HepG2 (cell line): Measurements from ENCODE around the gene KDM7A. TPM values are rescaled to one million over a fixed set of nuclear protein-coding genes. Genes with fewer than 3 reads are reported as not detected.

Experiments
- CEBPB ChIP-seq: IDR thresholded peaks from 2 replicates; pipeline ENCODE4 v1.6.1; 2011; ENCODE audit warnings: low read depth, low read length, improper control_type of control experiment, borderline replicate concordance
- FOXK1 ChIP-seq: sonication (generic); formaldehyde crosslinking; IDR thresholded peaks from 2 replicates; pipeline ENCODE4 v1.4.0; 2020; ENCODE audit warnings: low read depth, missing genetic modification reagents, borderline replicate concordance
- GFI1 ChIP-seq: sonication (generic); formaldehyde crosslinking; IDR thresholded peaks from 2 replicates; pipeline ENCODE4 v1.5.0; 2020; ENCODE audit warnings: missing genetic modification reagents, mild to moderate bottlenecking, borderline replicate concordance
- MAFF ChIP-seq: IDR thresholded peaks from 2 replicates; pipeline ENCODE4 v1.6.1; 2011; ENCODE audit warnings: low read depth, low read length, improper control_type of control experiment
- MEF2D ChIP-seq: sonication (generic); formaldehyde crosslinking; IDR thresholded peaks from 2 replicates; pipeline ENCODE4 v1.5.1; 2020; ENCODE audit warnings: mild to moderate bottlenecking, missing genetic modification reagents
- MEIS2 ChIP-seq: sonication (generic); formaldehyde crosslinking; IDR thresholded peaks from 2 replicates; pipeline ENCODE4 v1.9.0; 2021; ENCODE audit warnings: mild to moderate bottlenecking, missing genetic modification reagents
- MXI1 ChIP-seq: IDR thresholded peaks from 3 replicates; pipeline ENCODE4 v1.6.1; 2012; ENCODE audit warnings: low read depth, low read length, inconsistent platforms, borderline replicate concordance
- PAX8 ChIP-seq: sonication (generic); formaldehyde crosslinking; IDR thresholded peaks from 2 replicates; pipeline ENCODE4 v1.8.0; 2022; ENCODE audit warnings: mild to moderate bottlenecking, missing genetic modification reagents, borderline replicate concordance
- POLR2AphosphoS2 ChIP-seq: IDR thresholded peaks from 2 replicates; pipeline ENCODE4 v1.6.1; 2011; ENCODE audit warnings: low read depth, low read length, improper control_type of control experiment
- SNAPC2 ChIP-seq: sonication (generic); formaldehyde crosslinking; IDR thresholded peaks from 2 replicates; pipeline ENCODE4 v1.8.1; 2022; ENCODE audit warnings: mild to moderate bottlenecking, missing genetic modification reagents
- TBP ChIP-seq: sonication (generic); formaldehyde crosslinking; IDR thresholded peaks from 2 replicates; pipeline ENCODE4 v1.5.0; 2020; ENCODE audit warnings: missing genetic modification reagents
- UBTF ChIP-seq: sonication (generic); formaldehyde crosslinking; IDR thresholded peaks from 2 replicates; pipeline ENCODE4 v1.4.0; 2020; ENCODE audit warnings: mild to moderate bottlenecking, missing genetic modification reagents
- ZBTB21 ChIP-seq: sonication (generic); formaldehyde crosslinking; IDR thresholded peaks from 2 replicates; pipeline ENCODE4 v1.4.0; 2020; ENCODE audit warnings: missing genetic modification reagents
- ZMYM3 ChIP-seq: sonication (generic); formaldehyde crosslinking; IDR thresholded peaks from 2 replicates; pipeline ENCODE4 v1.5.1; 2020; ENCODE audit warnings: mild to moderate bottlenecking, missing genetic modification reagents
- ZNF143 ChIP-seq: sonication (generic); formaldehyde crosslinking; IDR thresholded peaks from 2 replicates; pipeline ENCODE4 v1.4.0; 2020; ENCODE audit warnings: missing genetic modification reagents
- ZNF282 ChIP-seq: fragments of 450-650 bp; IDR thresholded peaks from 2 replicates; pipeline ENCODE4 v1.6.1; 2018; ENCODE audit not compliant: partially characterized antibody
- ZNF296 ChIP-seq: sonication (generic); formaldehyde crosslinking; conservative IDR thresholded peaks from 2 replicates; pipeline ENCODE4 v1.5.0; 2020; ENCODE audit warnings: mild to moderate bottlenecking, missing genetic modification reagents
- ZNF576 ChIP-seq: sonication (generic); formaldehyde crosslinking; IDR thresholded peaks from 2 replicates; pipeline ENCODE4 v1.4.0; 2020; ENCODE audit warnings: mild to moderate bottlenecking, missing genetic modification reagents
- ZNF713 ChIP-seq: sonication (generic); formaldehyde crosslinking; IDR thresholded peaks from 2 replicates; pipeline ENCODE4 v1.4.0; 2020; ENCODE audit warnings: mild to moderate bottlenecking, missing genetic modification reagents
- ZSCAN20 ChIP-seq: sonication (generic); formaldehyde crosslinking; IDR thresholded peaks from 2 replicates; pipeline ENCODE4 v1.4.0; 2020; ENCODE audit warnings: missing genetic modification reagents, mild to moderate bottlenecking, borderline replicate concordance
- polyA plus RNA-seq, 8 experiments: library from polyadenylated mRNA; depleted of rRNA in 3 of 8; stranded (reverse) in 7 of 8; unstranded in 1 of 8; fragments of >200 nt; fragmentation: Illumina TruSeq in 4 of 8; extraction: Trizol in 4 of 8; gene quantifications; 2 replicates each; pipeline versions ENCODE4 v1.2.1 to v1.2.3, GENCODE V29; 2011 to 2016; ENCODE audit warnings: low read depth in 4 of 8, missing spikeins in 1 of 8, mixed read lengths in 1 of 8; ENCODE audit not compliant: insufficient read depth in 1 of 8
- total RNA-seq, 5 experiments: library from RNA; depleted of rRNA; stranded (reverse); fragments of >200 nt; fragmentation: Illumina TruSeq; extraction: Trizol; gene quantifications; 2 replicates each; pipeline ENCODE4 v1.2.3, GENCODE V29; 2016; ENCODE audit warnings: low read depth in 1 of 5
- TF ChIP-seq, protein P1 (sequence below): sonication (generic); formaldehyde crosslinking; IDR thresholded peaks from 2 replicates; pipeline ENCODE4 v1.5.0; 2020; ENCODE audit warnings: mild to moderate bottlenecking, missing genetic modification reagents
- TF ChIP-seq, protein P2 (sequence below): sonication (generic); formaldehyde crosslinking; IDR thresholded peaks from 2 replicates; pipeline ENCODE4 v1.4.0; 2020; ENCODE audit warnings: missing genetic modification reagents

Gene KDM7A
- total and polyA plus RNA-seq, 2 of the 13 experiments (the other 11 are each of a cell fraction or from before 2014, with no cell fraction given) = 10.8 to 16.8 TPM

DNA sequence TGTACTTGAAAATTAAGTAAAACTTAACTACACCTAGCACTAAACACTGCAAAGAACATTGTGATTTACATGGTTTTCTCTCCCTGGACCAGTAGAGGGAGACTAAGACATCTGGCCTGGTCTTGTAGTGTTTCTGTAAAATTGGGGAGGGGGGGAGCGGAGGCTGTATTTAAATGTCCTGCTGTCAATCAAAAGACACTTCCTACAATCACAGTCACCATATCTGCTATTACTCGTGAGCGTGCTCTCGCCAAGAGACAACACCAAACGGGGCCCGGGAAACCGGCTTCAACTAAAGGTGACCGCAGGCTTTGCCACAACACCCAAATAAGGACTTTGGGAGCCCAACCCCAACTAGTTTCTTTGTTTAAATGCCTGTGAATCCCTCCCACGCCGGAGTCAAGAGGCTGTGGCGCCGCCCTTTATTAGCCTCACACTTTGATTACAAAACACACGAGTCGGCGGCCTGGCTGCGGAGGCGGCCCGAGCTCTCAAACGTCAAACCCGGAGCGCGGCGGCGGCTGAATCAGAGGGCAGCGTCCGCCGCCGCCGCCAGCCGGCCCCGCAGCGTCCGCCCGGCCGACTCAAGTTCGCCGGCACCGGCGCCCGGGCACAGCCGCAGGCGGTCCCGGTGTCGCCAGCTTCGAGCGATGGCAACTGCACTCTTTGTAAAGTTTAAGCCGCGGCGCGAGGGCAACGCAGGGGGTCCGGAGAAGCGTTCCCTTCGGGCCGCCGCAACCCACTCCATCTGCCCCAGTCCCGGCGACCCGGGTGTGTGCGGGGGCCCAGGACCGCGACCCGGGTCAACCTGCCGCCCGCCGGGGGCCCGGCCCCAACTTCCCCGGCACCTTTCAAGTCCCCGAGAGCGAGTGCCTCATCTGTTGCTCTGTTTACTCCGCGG is 1.3 kb downstream of the KDM7A start (continued):
- no peak for TF ChIP-seq CEBPB
- TF ChIP-seq PAX8 (CRISPR knock-in tag) = no peak
- peak; percentile 75; the same call in 1 of the 2 replicates for TF ChIP-seq MEIS2 (CRISPR knock-in tag)
- no peak for TF ChIP-seq ZNF143 (CRISPR knock-in tag)
- TF ChIP-seq, protein P1, sequence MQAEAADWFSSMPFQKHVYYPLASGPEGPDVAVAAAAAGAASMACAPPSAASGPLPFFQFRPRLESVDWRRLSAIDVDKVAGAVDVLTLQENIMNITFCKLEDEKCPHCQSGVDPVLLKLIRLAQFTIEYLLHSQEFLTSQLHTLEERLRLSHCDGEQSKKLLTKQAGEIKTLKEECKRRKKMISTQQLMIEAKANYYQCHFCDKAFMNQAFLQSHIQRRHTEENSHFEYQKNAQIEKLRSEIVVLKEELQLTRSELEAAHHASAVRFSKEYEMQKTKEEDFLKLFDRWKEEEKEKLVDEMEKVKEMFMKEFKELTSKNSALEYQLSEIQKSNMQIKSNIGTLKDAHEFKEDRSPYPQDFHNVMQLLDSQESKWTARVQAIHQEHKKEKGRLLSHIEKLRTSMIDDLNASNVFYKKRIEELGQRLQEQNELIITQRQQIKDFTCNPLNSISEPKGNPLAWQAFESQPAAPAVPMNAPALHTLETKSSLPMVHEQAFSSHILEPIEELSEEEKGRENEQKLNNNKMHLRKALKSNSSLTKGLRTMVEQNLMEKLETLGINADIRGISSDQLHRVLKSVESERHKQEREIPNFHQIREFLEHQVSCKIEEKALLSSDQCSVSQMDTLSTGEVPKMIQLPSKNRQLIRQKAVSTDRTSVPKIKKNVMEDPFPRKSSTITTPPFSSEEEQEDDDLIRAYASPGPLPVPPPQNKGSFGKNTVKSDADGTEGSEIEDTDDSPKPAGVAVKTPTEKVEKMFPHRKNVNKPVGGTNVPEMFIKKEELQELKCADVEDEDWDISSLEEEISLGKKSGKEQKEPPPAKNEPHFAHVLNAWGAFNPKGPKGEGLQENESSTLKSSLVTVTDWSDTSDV = no peak
- TF ChIP-seq POLR2AphosphoS2 = no peak
- no peak for TF ChIP-seq ZSCAN20 (CRISPR knock-in tag)
- TF ChIP-seq MEF2D (CRISPR knock-in tag) = no peak
- peak; percentile 39; the same call in 1 of the 3 replicates for TF ChIP-seq MXI1
- TF ChIP-seq GFI1 = peak; percentile 94
- TF ChIP-seq ZBTB21 (CRISPR knock-in tag) = no peak
- TF ChIP-seq, protein P2, sequence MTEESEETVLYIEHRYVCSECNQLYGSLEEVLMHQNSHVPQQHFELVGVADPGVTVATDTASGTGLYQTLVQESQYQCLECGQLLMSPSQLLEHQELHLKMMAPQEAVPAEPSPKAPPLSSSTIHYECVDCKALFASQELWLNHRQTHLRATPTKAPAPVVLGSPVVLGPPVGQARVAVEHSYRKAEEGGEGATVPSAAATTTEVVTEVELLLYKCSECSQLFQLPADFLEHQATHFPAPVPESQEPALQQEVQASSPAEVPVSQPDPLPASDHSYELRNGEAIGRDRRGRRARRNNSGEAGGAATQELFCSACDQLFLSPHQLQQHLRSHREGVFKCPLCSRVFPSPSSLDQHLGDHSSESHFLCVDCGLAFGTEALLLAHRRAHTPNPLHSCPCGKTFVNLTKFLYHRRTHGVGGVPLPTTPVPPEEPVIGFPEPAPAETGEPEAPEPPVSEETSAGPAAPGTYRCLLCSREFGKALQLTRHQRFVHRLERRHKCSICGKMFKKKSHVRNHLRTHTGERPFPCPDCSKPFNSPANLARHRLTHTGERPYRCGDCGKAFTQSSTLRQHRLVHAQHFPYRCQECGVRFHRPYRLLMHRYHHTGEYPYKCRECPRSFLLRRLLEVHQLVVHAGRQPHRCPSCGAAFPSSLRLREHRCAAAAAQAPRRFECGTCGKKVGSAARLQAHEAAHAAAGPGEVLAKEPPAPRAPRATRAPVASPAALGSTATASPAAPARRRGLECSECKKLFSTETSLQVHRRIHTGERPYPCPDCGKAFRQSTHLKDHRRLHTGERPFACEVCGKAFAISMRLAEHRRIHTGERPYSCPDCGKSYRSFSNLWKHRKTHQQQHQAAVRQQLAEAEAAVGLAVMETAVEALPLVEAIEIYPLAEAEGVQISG (CRISPR knock-in tag) = peak; percentile 36; the same call in 1 of the 2 replicates
- no peak for TF ChIP-seq ZNF282
- TF ChIP-seq SNAPC2 (CRISPR knock-in tag) = no peak
- TF ChIP-seq ZNF576 = no peak
- no peak for TF ChIP-seq ZNF296 (CRISPR knock-in tag)
- no peak for TF ChIP-seq TBP (CRISPR knock-in tag)
- TF ChIP-seq ZMYM3 = no peak
- TF ChIP-seq UBTF = peak; percentile 66; the same call in 1 of the 2 replicates
- no peak for TF ChIP-seq ZNF713 (CRISPR knock-in tag)
- peak; percentile 75; the same call in 1 of the 2 replicates for TF ChIP-seq FOXK1 (CRISPR knock-in tag)
- TF ChIP-seq MAFF = no peak
